Keratinocyte (primary cell): ENCODE data around the gene CHRNA5.

Source experiments
- CTCF ChIP-seq, 3 experiments: IDR thresholded peaks in 1 of 3; conservative IDR thresholded peaks in 1 of 3; optimal IDR thresholded peaks in 1 of 3; 2 replicates in 2 of 3; 3 replicates in 1 of 3; pipeline versions ENCODE3 to v1.5.1; 2011; ENCODE audit warnings: low read length in 3 of 3, mild to moderate bottlenecking in 3 of 3, moderate library complexity in 2 of 3, control low read depth in 1 of 3, inconsistent platforms in 1 of 3; ENCODE audit not compliant: insufficient read depth in 2 of 3; ENCODE audit errors: extremely low read depth in 1 of 3
- EZH2 ChIP-seq: IDR thresholded peaks from one replicate; pipeline ENCODE4 v1.6.1; 2012; ENCODE audit warnings: inconsistent platforms, mild to moderate bottlenecking, low read length, moderate library complexity

- no peak for TF ChIP-seq CTCF (optimal IDR thresholded peaks at IDR 0.05 in 1 of 3, IDR thresholded peaks at IDR 0.05 in 1 of 3, conservative IDR thresholded peaks at IDR 0.05 in 1 of 3; ENCODE audit: extremely low read depth in 1 of 3, insufficient read depth in 2 of 3, low read length in 3 of 3)
- no peak for TF ChIP-seq EZH2
Observed at GRCh38 chr15:78642331-78642730, 77.0 kb downstream of the CHRNA5 start.
